Kidney epithelial cell (primary cell): ENCODE results near the gene P2RY11. TPM values are rescaled to one million over a fixed set of nuclear protein-coding genes. Genes with fewer than 3 reads are reported as not detected.

ENCODE experiments used
- DNase-seq: peaks from one replicate; pipeline ENCODE4 v3.0.0-alpha.2; 2010; ENCODE audit warnings: low read depth
- H3K27me3 ChIP-seq: 2 replicates; pipeline ENCODE4 v1.6.0; 2011; ENCODE audit warnings: low read length; ENCODE audit not compliant: control insufficient read depth, insufficient read depth
- H3K36me3 ChIP-seq: 2 replicates; pipeline ENCODE4 v1.5.1; 2011; ENCODE audit warnings: low read length; ENCODE audit not compliant: control insufficient read depth, insufficient read depth
- H3K4me3 ChIP-seq: 2 replicates; pipeline ENCODE4 v1.5.1; 2011; ENCODE audit warnings: low read depth, mild to moderate bottlenecking, control low read depth, low read length
- CTCF ChIP-seq: IDR thresholded peaks from 2 replicates; pipeline ENCODE4 v1.5.1; 2011; ENCODE audit warnings: mild to moderate bottlenecking, moderate library complexity, low read length, control low read depth, inconsistent platforms; ENCODE audit not compliant: insufficient read depth, poor library complexity, severe bottlenecking
- total RNA-seq: library from RNA; depleted of rRNA; stranded (reverse); fragments of >200 nt; gene quantifications from 2 replicates; pipeline ENCODE4 v1.2.3, GENCODE V29; 2015

The P2RY11 gene
- total RNA-seq, 1 donor from 2014 or later = 6.3 TPM

- TF ChIP-seq CTCF = no peak
Observed at GRCh38 chr19:10085641-10086590, 25.6 kb upstream of the P2RY11 start, which contains the start of gene SHFL. Gene SHFL, plus strand, starts transcription at chr19:10086317. Its CDS starts 111 bp downstream, at chr19:10086428.

GRCh38 chr19:10086591-10087192, 24.8 kb upstream of the P2RY11 start:
- H3K36me3 ChIP-seq = no peaks in the 10 kb centered on the region
- H3K27me3 ChIP-seq = no peaks in the 10 kb centered on the region
- no peak for DNase-seq
- peak overlapping the region; percentile 95 for H3K4me3 ChIP-seq
- TF ChIP-seq CTCF = no peak

More at GRCh38 chr19:10085641-10086590, 25.6 kb upstream of the P2RY11 start, which contains the start of gene SHFL:
- Histone ChIP-seq H3K27me3 (no peaks in the 10 kb centered on the region), H3K4me3 (peak within 1 kb of the TSS; percentile 95), H3K36me3 (no peaks in the 10 kb centered on the region)
- no peak for DNase-seq

- TF ChIP-seq CTCF = no peak
- no peaks in the 10 kb centered on the region for H3K36me3 ChIP-seq
- no peak for DNase-seq
- no peak overlapping the region for H3K4me3 ChIP-seq
- H3K27me3 ChIP-seq = no peaks in the 10 kb centered on the region
Observed at GRCh38 chr19:10087296-10088061, 24.0 kb upstream of the P2RY11 start.

GRCh38 chr19:10088949-10089554, 22.4 kb upstream of the P2RY11 start:
- TF ChIP-seq CTCF = no peak
- DNase-seq = no peak
- no peaks in the 10 kb centered on the region for H3K36me3 ChIP-seq
- H3K4me3 ChIP-seq = no peak overlapping the region
- H3K27me3 ChIP-seq = no peaks in the 10 kb centered on the region

GRCh38 chr19:10089801-10090375, 21.6 kb upstream of the P2RY11 start:
- no peak for TF ChIP-seq CTCF
- no peak for DNase-seq

More at GRCh38 chr19:10089801-10090375, 21.6 kb upstream of the P2RY11 start:
- Histone ChIP-seq H3K36me3 (no peaks in the 10 kb centered on the region), H3K27me3 (no peaks in the 10 kb centered on the region), H3K4me3 (no peak overlapping the region)
